Astrocyte (in vitro differentiated cells and primary cell): Measurements from ENCODE around the gene KCND2.

Experiments
- CTCF ChIP-seq: IDR thresholded peaks from 2 replicates; pipeline ENCODE4 v1.5.1; 2011; ENCODE audit warnings: low read depth, mild to moderate bottlenecking, inconsistent platforms, low read length, moderate library complexity; ENCODE audit not compliant: insufficient read depth
- EZH2 ChIP-seq: IDR thresholded peaks from 2 replicates; pipeline ENCODE4 v1.6.1; 2012; ENCODE audit warnings: mild to moderate bottlenecking, low read length, inconsistent platforms; ENCODE audit not compliant: insufficient read depth

- TF ChIP-seq CTCF (no peak), EZH2 (no peak)
These were observed 327.6 kb downstream of the KCND2 start for GRCh38 chr7:120600607-120601006.
